Hepatocyte (in vitro differentiated cells): ENCODE data around the gene ELOVL1. TPM values are rescaled to one million over a fixed set of nuclear protein-coding genes. Genes with fewer than 3 reads are reported as not detected.
A peak's percentile ranks its signal among the peaks of the same experiment; 100 is the strongest.

Experiments used
- DNase-seq: peaks from one replicate; pipeline ENCODE4 v3.0.0-alpha.2; 2016; ENCODE audit warnings: low spot score
- H2AFZ ChIP-seq: fragments of 200-600 bp; sonication (generic); 2 replicates; pipeline ENCODE4 v1.6.0; 2016; ENCODE audit warnings: antibody characterized with exemption, mild to moderate bottlenecking
- H3K27ac ChIP-seq: fragments of 200-600 bp; sonication (generic); 2 replicates; pipeline ENCODE4 v1.5.1; 2016; ENCODE audit warnings: mild to moderate bottlenecking
- H3K27me3 ChIP-seq: fragments of 200-600 bp; sonication (generic); 2 replicates; pipeline ENCODE4 v1.6.1; 2016
- H3K36me3 ChIP-seq: fragments of 200-600 bp; sonication (generic); replicated peaks from 2 replicates; pipeline ENCODE4 v1.5.1; 2016; ENCODE audit warnings: low read depth; ENCODE audit not compliant: insufficient read depth
- H3K4me1 ChIP-seq: fragments of 200-600 bp; sonication (generic); 2 replicates; pipeline ENCODE4 v1.5.1; 2016; ENCODE audit warnings: mild to moderate bottlenecking, moderate library complexity; ENCODE audit not compliant: insufficient read depth
- H3K4me2 ChIP-seq: fragments of 200-600 bp; sonication (generic); 2 replicates; pipeline ENCODE4 v1.6.0; 2016
- H3K4me3 ChIP-seq: fragments of 200-600 bp; sonication (generic); 2 replicates; pipeline ENCODE4 v1.5.1; 2016; ENCODE audit warnings: mild to moderate bottlenecking
- H3K79me2 ChIP-seq: fragments of 200-600 bp; sonication (generic); 2 replicates; pipeline ENCODE4 v1.6.0; 2017; ENCODE audit warnings: mild to moderate bottlenecking
- H3K9me2 ChIP-seq: fragments of 200-600 bp; sonication (generic); replicated peaks from 2 replicates; pipeline ENCODE4 v1.6.0; 2017; ENCODE audit warnings: mild to moderate bottlenecking; ENCODE audit not compliant: insufficient read depth
- H3K9me3 ChIP-seq: fragments of 200-600 bp; sonication (generic); 2 replicates; pipeline ENCODE4 v1.5.1; 2016; ENCODE audit warnings: low read depth, mild to moderate bottlenecking
- H4K20me1 ChIP-seq: fragments of 200-600 bp; sonication (generic); 2 replicates; pipeline ENCODE4 v1.6.0; 2016; ENCODE audit warnings: mild to moderate bottlenecking; ENCODE audit not compliant: insufficient read depth, poor library complexity, severe bottlenecking
- CTCF ChIP-seq: fragments of 200-600 bp; sonication (generic); IDR thresholded peaks from 2 replicates; pipeline ENCODE4 v1.5.1; 2016; ENCODE audit warnings: antibody characterized with exemption, mild to moderate bottlenecking; ENCODE audit not compliant: poor library complexity
- EZH2 ChIP-seq: fragments of 200-600 bp; sonication (generic); IDR thresholded peaks from 2 replicates; pipeline ENCODE4 v1.6.1; 2016; ENCODE audit warnings: antibody characterized with exemption, mild to moderate bottlenecking, borderline replicate concordance
- EZH2phosphoT487 ChIP-seq: fragments of 200-600 bp; sonication (generic); IDR thresholded peaks from one replicate; pipeline ENCODE4 v1.6.1; 2018; ENCODE audit warnings: antibody characterized with exemption, mild to moderate bottlenecking, low read depth, moderate library complexity; ENCODE audit not compliant: unreplicated experiment, severe bottlenecking
- WGBS: methylation state at CpG from one replicate; pipeline ENCODE4 v1.1.6; 2016; ENCODE audit warnings: low lambda C conversion rate; ENCODE audit errors: missing lambda C conversion rate; 5-methylcytosine and 5-hydroxymethylcytosine counted together
- polyA plus RNA-seq: library from polyadenylated mRNA; unstranded; fragments of >200 nt; fragmentation: Nextera tagmentation; extraction: Ambion mirVana; gene quantifications from 2 replicates; pipeline ENCODE4 v1.2.1, GENCODE V29; 2016
- total RNA-seq: library from RNA; depleted of rRNA; stranded (reverse); fragments of >200 nt; gene quantifications from 2 replicates; pipeline ENCODE4 v1.2.3, GENCODE V29; 2014

The ELOVL1 gene
- total and polyA plus RNA-seq, 2 experiments from 2014 or later, result 90.8 to 185 TPM

- Histone ChIP-seq H3K9me3 (no peaks in the 10 kb centered on the region), H3K79me2 (peaks cover 49% of the 10 kb centered on the region), H3K4me3 (no peak overlapping the region), H3K36me3 (no peaks in the 10 kb centered on the region), H3K4me1 (peaks cover 14% of the 10 kb centered on the region), H4K20me1 (peaks cover 3% of the 10 kb centered on the region), H2AFZ (no peak overlapping the region), H3K4me2 (peak overlapping the region; percentile 96), H3K27ac (peak overlapping the region; percentile 99), H3K27me3 (no peaks in the 10 kb centered on the region), H3K9me2 (no peaks in the 10 kb centered on the region)
- peak; percentile 84 for DNase-seq
- no peak for TF ChIP-seq EZH2phosphoT487
- no peak for TF ChIP-seq EZH2
- TF ChIP-seq CTCF, result no peak
- 33% methylated on average over 6 of the region's 11 CpGs for WGBS
These were observed 1.6 kb downstream of the ELOVL1 start for GRCh38 chr1:43366179-43366578.

GRCh38 chr1:43365678-43366077 lies 2.1 kb downstream of the ELOVL1 start:
- peak overlapping the region; percentile 99 for H3K27ac ChIP-seq
- H3K36me3 ChIP-seq, result no peaks in the 10 kb centered on the region
- peaks cover 14% of the 10 kb centered on the region for H3K4me1 ChIP-seq
- H3K4me3 ChIP-seq, result no peak overlapping the region
- H2AFZ ChIP-seq, result no peak overlapping the region
- no peaks in the 10 kb centered on the region for H3K9me3 ChIP-seq
- H3K79me2 ChIP-seq, result peaks cover 49% of the 10 kb centered on the region
- H3K4me2 ChIP-seq, result peak overlapping the region; percentile 96
- WGBS, result 84% methylated on average over 2 of the region's 2 CpGs
- no peak for DNase-seq
- H3K27me3 ChIP-seq, result no peaks in the 10 kb centered on the region
- TF ChIP-seq EZH2 (no peak), EZH2phosphoT487 (no peak), CTCF (no peak)
- H3K9me2 ChIP-seq, result no peaks in the 10 kb centered on the region
- H4K20me1 ChIP-seq, result peaks cover 3% of the 10 kb centered on the region

GRCh38 chr1:43363935-43364525 lies 3.8 kb downstream of the ELOVL1 start:
- Histone ChIP-seq H3K9me3 (no peaks in the 10 kb centered on the region), H3K27ac (no peak overlapping the region), H3K4me2 (no peak overlapping the region), H4K20me1 (peaks cover 3% of the 10 kb centered on the region), H3K27me3 (no peaks in the 10 kb centered on the region), H3K4me1 (peaks cover 12% of the 10 kb centered on the region), H3K36me3 (no peaks in the 10 kb centered on the region), H3K9me2 (no peaks in the 10 kb centered on the region), H3K4me3 (no peak overlapping the region), H3K79me2 (peaks cover 42% of the 10 kb centered on the region), H2AFZ (no peak overlapping the region)
- TF ChIP-seq EZH2phosphoT487, result no peak
- no peak for TF ChIP-seq EZH2
- TF ChIP-seq CTCF, result no peak
- WGBS, result 76% methylated on average over 5 of the region's 5 CpGs
- DNase-seq, result no peak
